Uterus (tissue), 2 donors: ENCODE measurements around the gene CRY1.

ENCODE experiments used
- CTCF ChIP-seq, 4 experiments: fragments of 200-600 bp in 2 of 4; fragments of 450-650 bp in 2 of 4; sonication (generic) in 2 of 4; IDR thresholded peaks; one replicate each; pipeline ENCODE4 v1.5.1; 2016 to 2019; ENCODE audit warnings: antibody characterized with exemption in 4 of 4, mild to moderate bottlenecking in 2 of 4, moderate library complexity in 1 of 4
- POLR2A ChIP-seq, 2 donors: fragments of 450-650 bp; IDR thresholded peaks; one replicate each; pipeline ENCODE4 v1.6.1; 2016; ENCODE audit warnings: antibody characterized with exemption in 2 of 2, mild to moderate bottlenecking in 1 of 2, moderate library complexity in 1 of 2

DNA sequence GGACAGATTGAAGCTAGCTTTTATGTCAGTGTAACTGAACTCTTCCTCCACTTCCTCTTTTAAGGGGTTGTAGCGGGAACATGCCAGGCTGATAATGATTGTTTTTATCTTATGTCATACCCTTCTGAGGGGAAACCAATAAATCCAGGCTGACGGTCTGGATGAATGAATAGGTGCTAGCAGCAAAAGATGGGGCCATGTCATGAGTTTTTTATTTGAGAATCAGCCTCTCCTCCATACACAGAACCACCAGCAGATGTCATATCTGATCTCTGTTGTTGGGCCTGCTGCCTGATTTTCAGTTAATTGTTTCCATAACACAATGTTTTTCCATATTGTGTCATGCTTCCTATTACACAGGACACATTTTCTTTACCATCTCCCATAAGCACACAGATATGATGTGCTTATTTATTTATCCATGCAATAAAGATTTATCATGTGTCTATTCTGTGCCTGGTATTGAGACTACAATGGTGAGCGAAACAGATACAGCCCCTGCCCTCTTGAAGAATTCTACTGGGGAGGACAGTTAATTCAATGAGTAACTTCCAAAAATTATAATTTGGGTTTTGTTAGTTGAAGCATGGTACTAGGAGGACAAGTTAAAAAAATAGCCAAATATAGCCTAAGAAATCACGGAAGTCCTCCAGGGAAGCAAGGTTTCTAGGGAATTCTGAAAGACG lies 33.6 kb upstream of the CRY1 start:
- TF ChIP-seq CTCF (IDR thresholded peaks at IDR 0.05) (no peak), POLR2A (IDR thresholded peaks at IDR 0.05) (no peak)
